Measurements from ENCODE around the gene IPMK. TPM values are rescaled to one million over a fixed set of nuclear protein-coding genes. Genes with fewer than 3 reads are reported as not detected.

The IPMK gene
- total RNA-seq, result 10 to 100 TPM in 7 of 8 experiments, 1 to 10 TPM in 1; 8.5 to 12.4 (median 11.6) TPM

DNA sequence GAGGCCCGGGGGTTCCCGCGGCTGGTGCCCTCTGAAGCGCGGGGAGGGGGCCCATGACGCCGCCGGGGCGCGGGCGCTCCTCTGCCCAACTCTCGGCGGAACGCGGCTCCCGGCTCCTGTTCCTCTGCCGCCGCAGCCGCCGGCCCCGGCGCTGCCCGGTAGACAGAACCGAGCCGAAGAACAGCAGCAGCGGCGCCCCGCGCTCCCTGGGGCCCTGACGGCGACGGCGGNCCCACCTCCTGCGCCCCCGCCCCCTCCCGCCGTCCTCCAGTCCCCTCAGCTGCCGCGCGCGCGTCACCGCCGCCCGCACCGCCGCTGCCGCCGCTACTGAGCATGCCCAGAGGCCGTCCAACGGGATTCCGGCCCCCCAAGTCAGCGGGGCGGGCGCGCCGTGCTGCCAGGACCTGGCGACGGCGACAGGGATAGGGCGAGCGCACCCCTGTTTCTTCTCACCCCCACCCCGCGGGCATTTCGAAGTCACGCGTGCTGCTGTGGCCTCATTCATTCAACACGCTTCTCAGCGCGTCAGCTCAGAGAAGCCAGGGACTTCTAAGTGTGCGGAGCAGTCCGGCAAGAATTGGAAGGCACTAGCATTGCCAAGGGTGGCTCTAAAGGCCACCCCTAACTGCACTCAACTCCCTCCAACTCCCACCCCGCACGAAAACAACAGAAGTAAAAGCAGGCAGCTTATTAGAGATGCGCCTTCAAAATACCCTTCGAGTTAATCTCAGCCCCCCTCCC is at the start of gene IPMK:
IPMK (minus strand) TSS at position 182 of the 741 bp plus-strand sequence. CDS start 283 bp downstream, outside the sequence.
- in situ Hi-C loops (cut with MboI; ENCODE audit: low pct_unique_long_range_greater_than_20kb in 2 of 9, low sequenced_read_pairs in 9 of 9, unreplicated experiment in 9 of 9), result no loop called here
- 0 to 20% (median 0%) methylated on average over 1 to 7 of the region's 76 CpGs; no CpG with 5 or more reads in 3 of the 10 experiments for WGBS, 10 experiments
- H3K4me1 ChIP-seq (replicated peaks in 1 of 2), result peaks cover 0 to 5% of the 10 kb centered on the region in 2 donors
- ATAC-seq (replicated peaks in 6 of 8), result peak; percentile 41 to 79 (median 72)
- H3K4me3 ChIP-seq, result peak within 1 kb of the TSS; percentile 59 to 95 (median 79)
- peak within 1 kb of the TSS; percentile 88 to 89 for H3K27ac ChIP-seq

DNA sequence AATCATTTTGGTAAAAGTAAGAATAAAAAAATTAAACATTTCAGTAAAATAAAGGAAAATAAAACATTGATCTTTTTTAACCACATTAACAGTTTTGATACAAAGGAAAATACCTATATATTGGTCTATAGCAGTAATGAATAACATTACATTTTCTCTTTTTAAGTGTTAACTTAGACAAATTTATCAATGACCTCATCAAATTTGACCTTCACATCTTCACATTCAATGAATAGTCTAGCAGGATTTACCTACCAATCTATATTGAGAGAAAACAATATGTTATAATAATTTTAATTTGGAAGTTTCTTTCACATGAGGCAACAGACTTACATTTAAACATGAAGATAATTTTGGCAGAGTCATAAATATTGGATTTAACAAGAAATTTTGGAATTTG is 49.2 kb upstream of the IPMK start:
- H3K4me3 ChIP-seq, result no peak overlapping the region
- ATAC-seq (replicated peaks in 6 of 8), result no peak
- no peaks in the 10 kb centered on the region for H3K4me1 ChIP-seq (replicated peaks in 1 of 2)
- H3K27ac ChIP-seq, result no peak overlapping the region
- in situ Hi-C loops (cut with MboI; ENCODE audit: low pct_unique_long_range_greater_than_20kb in 2 of 9, low sequenced_read_pairs in 9 of 9, unreplicated experiment in 9 of 9), result no loop called here

DNA sequence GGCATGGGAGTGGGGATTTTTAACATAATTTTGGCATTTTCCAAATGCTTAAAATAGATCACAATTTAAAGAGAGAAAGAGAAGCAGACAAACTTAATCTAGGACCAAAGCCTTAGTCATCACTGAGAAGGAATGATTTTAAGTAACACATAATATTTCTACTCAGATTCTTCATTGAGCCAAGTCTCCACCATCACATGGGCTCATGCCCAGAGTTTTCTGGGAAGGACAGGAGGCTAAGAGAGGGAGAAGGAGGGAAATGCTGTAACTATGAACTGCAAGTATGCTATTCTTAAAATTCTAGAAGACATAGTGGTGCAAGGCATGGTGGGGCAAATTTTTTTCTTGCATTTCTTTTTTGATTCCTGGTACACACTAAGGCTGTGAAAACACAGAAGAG is 43.3 kb upstream of the IPMK start:
- in situ Hi-C loops (cut with MboI; ENCODE audit: low pct_unique_long_range_greater_than_20kb in 2 of 9, low sequenced_read_pairs in 9 of 9, unreplicated experiment in 9 of 9), result no loop called here
- Histone ChIP-seq H3K4me1 (replicated peaks in 1 of 2) (no peaks in the 10 kb centered on the region), H3K27ac (no peak overlapping the region), H3K4me3 (no peak overlapping the region)
- no peak for ATAC-seq (replicated peaks in 6 of 8)

- Histone ChIP-seq H3K4me3 (no peak overlapping the region), H3K27ac (no peak overlapping the region), H3K4me1 (replicated peaks in 1 of 2) (peaks cover 0 to 3% of the 10 kb centered on the region in 2 donors)
- ATAC-seq (replicated peaks in 6 of 8), result no peak
- whole genome bisulfite sequencing, 10 experiments, result 33 to 100% (median 94%) methylated on average over 1 to 3 of the region's 3 CpGs; no CpG with 5 or more reads in 2 of the 10 experiments
- in situ Hi-C loops (cut with MboI; ENCODE audit: low pct_unique_long_range_greater_than_20kb in 2 of 9, low sequenced_read_pairs in 9 of 9, unreplicated experiment in 9 of 9), result no loop called here
These were observed 40.0 kb upstream of the IPMK start for GRCh38 chr10:58307676-58308075.

- H3K27ac ChIP-seq, result no peak overlapping the region
- 47 to 100% (median 60%) methylated on average over 1 to 3 of the region's 4 CpGs; no CpG with 5 or more reads in 3 of the 10 experiments for WGBS, 10 experiments
- H3K4me3 ChIP-seq, result no peak overlapping the region
- in situ Hi-C loops (cut with MboI; ENCODE audit: low pct_unique_long_range_greater_than_20kb in 2 of 9, low sequenced_read_pairs in 9 of 9, unreplicated experiment in 9 of 9), result no loop called here
- ATAC-seq (replicated peaks in 6 of 8), result no peak
- peaks cover 3 to 4% of the 10 kb centered on the region in 2 donors for H3K4me1 ChIP-seq (replicated peaks in 1 of 2)
These were observed 38.1 kb upstream of the IPMK start for GRCh38 chr10:58305821-58306220.

DNA sequence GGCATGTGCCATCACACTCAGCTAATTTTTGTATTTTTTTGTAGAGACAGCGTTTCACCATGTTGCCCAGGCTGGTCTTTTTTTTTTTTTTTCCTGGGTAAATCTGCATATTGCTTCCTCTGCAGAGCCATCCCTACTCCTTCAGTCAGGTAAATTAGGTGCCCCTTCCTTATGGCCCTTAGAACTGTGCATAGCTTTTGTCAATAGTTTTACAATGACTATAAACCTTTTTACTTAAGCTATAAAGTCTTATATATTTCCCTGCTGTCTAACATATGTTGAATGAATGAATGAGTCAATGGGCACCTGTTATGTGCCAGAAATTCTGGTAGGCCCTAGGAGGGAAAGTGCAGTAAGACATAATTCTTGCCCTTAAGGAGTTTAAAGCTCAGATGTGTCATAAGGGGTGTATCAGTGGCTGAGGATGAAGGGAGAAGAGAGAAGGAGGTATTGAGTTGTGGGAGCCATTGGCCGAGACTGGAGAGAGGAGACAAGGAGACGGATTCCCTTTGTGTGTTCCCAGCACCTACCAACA is 36.5 kb upstream of the IPMK start:
- 0 to 93% (median 69%) methylated on average over 1 to 3 of the region's 3 CpGs; no CpG with 5 or more reads in 1 of the 10 experiments for WGBS, 10 experiments
- in situ Hi-C loops (cut with MboI; ENCODE audit: low pct_unique_long_range_greater_than_20kb in 2 of 9, low sequenced_read_pairs in 9 of 9, unreplicated experiment in 9 of 9), result no loop called here
- H3K4me3 ChIP-seq, result no peak overlapping the region
- no peak overlapping the region for H3K27ac ChIP-seq
- no peak for ATAC-seq (replicated peaks in 6 of 8)
- H3K4me1 ChIP-seq (replicated peaks in 1 of 2), result peaks cover 3 to 4% of the 10 kb centered on the region in 2 donors

DNA sequence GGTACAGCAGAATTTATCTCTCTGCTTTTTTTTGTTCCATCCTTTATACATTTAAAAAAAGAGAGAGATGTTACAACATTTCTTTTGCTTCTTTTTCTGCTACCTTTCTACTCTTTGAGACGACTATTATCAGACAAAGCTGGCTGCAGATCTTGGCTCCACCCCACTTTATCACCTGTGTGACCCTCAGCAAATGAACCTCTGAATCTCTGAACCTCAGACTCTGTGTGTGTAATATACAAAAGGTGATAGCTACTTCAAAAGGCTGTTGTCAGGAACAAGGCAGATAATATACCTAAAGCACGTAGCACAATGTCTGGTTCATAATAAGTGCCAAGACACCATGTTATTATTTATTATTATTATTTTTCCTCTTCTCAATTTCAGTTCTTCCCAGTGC is 34.6 kb upstream of the IPMK start:
- WGBS, 10 experiments, result 35 to 100% (median 73%) methylated on average over 1 to 2 of the region's 2 CpGs; no CpG with 5 or more reads in 1 of the 10 experiments
- Histone ChIP-seq H3K27ac (no peak overlapping the region), H3K4me3 (no peak overlapping the region), H3K4me1 (replicated peaks in 1 of 2) (peaks cover 3 to 4% of the 10 kb centered on the region in 2 donors)
- in situ Hi-C loops (cut with MboI; ENCODE audit: low pct_unique_long_range_greater_than_20kb in 2 of 9, low sequenced_read_pairs in 9 of 9, unreplicated experiment in 9 of 9), result no loop called here
- ATAC-seq (replicated peaks in 6 of 8), result no peak

DNA sequence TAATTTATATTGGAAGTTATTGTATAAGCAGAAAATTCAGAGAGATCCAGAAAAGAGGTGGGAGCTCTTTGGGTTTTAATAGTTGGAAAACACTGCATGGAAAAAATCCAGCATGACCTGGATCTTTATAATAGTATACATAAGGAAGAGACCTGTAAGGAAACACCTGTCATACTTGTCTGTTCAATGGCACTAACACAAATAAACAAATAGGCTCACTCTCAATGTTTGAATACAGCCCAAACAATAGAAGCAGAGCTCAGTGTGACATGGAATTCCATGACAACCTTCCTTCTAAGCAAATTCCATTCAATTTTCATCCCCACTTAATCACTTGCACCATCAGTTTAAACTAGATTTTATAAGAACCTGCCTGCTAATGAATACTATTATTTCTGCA is 33.0 kb upstream of the IPMK start:
- ATAC-seq (replicated peaks in 6 of 8), result peak in 1 of 8 experiments; percentile 28
- Histone ChIP-seq H3K4me1 (replicated peaks in 1 of 2) (peaks cover 0 to 4% of the 10 kb centered on the region in 2 donors), H3K27ac (no peak overlapping the region), H3K4me3 (no peak overlapping the region)
- in situ Hi-C loops (cut with MboI; ENCODE audit: low pct_unique_long_range_greater_than_20kb in 2 of 9, low sequenced_read_pairs in 9 of 9, unreplicated experiment in 9 of 9), result no loop called here

GRCh38 chr10:58299580-58299979 is 31.9 kb upstream of the IPMK start:
- in situ Hi-C loops (cut with MboI; ENCODE audit: low pct_unique_long_range_greater_than_20kb in 2 of 9, low sequenced_read_pairs in 9 of 9, unreplicated experiment in 9 of 9), result loop anchor here in 2 of 9 experiments (25.0 kb wide), 1 partner anchor 112 kb away; no protein-coding TSS in a partner anchor
- WGBS, 10 experiments, result 13 to 83% (median 40%) methylated on average over 1 to 4 of the region's 4 CpGs; no CpG with 5 or more reads in 1 of the 10 experiments

DNA sequence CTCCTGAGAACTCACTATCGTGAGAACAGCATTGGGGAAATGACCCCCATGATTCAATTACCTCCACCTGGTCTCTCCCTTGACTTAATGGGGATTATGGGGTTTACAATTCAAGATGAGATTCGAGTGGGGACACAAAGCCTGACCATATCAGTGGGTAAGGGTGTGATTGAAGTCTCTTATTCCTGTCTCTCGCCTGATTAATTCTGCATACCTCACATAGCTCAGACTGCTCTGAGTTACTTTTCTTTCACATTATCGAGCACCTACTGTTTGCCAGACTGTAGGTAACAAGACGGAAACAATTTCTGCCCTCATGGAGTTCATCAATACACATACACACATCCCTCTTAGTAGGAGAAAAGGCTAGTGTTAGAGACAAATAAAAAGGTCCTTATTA is 26.3 kb upstream of the IPMK start:
- in situ Hi-C loops (cut with MboI; ENCODE audit: low pct_unique_long_range_greater_than_20kb in 2 of 9, low sequenced_read_pairs in 9 of 9, unreplicated experiment in 9 of 9), result loop anchor here in 3 of 9 experiments (5.0 to 25.0 kb wide), 2 partner anchors 107 kb away; no protein-coding TSS in a partner anchor
- H3K4me3 ChIP-seq, result no peak overlapping the region
- no peaks in the 10 kb centered on the region for H3K4me1 ChIP-seq (replicated peaks in 1 of 2)
- 84 to 100% (median 94%) methylated on average over 1 to 5 of the region's 5 CpGs; no CpG with 5 or more reads in 3 of the 10 experiments for WGBS, 10 experiments
- H3K27ac ChIP-seq, result no peak overlapping the region
- ATAC-seq (replicated peaks in 6 of 8), result no peak

More at GRCh38 chr10:58299580-58299979, 31.9 kb upstream of the IPMK start:
- Histone ChIP-seq H3K4me1 (replicated peaks in 1 of 2) (peaks cover 0 to 4% of the 10 kb centered on the region in 2 donors), H3K27ac (no peak overlapping the region), H3K4me3 (no peak overlapping the region)
- ATAC-seq (replicated peaks in 6 of 8), result peak in 5 of 8 experiments; percentile 45 to 97 (median 75)

- Histone ChIP-seq H3K27ac (no peak overlapping the region), H3K4me1 (replicated peaks in 1 of 2) (no peaks in the 10 kb centered on the region), H3K4me3 (no peak overlapping the region)
- peak in 4 of 8 experiments; percentile 29 to 86 (median 56) for ATAC-seq (replicated peaks in 6 of 8)
- in situ Hi-C loops (cut with MboI; ENCODE audit: low pct_unique_long_range_greater_than_20kb in 2 of 9, low sequenced_read_pairs in 9 of 9, unreplicated experiment in 9 of 9), result loop anchor here in 3 of 9 experiments (5.0 to 25.0 kb wide), 2 partner anchors 104 kb away; no protein-coding TSS in a partner anchor
- 20 to 100% (median 90%) methylated on average over 2 to 5 of the region's 5 CpGs for WGBS, 10 experiments
These were observed 24.0 kb upstream of the IPMK start for GRCh38 chr10:58291538-58292174.

DNA sequence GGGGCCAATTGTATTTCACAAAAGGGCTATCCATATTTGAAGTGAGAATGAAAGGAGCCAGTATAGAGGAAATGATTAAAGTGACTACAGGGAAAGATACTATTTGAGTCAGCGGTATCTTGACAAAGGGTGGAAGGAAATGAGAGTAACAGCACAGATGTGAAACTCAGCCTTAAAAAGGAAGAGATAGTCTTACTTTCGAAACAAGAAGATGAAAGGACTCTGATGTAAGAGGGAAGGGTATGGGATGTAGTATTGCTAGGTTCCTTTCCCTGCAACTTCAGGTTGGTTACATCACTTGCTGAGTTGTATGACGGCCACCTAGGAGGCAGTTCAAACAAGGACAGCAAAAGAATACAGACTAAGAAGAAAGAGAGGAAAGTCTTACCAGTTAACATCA is 14.9 kb upstream of the IPMK start:
- WGBS, 10 experiments, result 57 to 100% (median 93%) methylated on average over 1 to 3 of the region's 3 CpGs; no CpG with 5 or more reads in 1 of the 10 experiments
- no peak overlapping the region for H3K27ac ChIP-seq
- H3K4me3 ChIP-seq, result no peak overlapping the region
- H3K4me1 ChIP-seq (replicated peaks in 1 of 2), result no peaks in the 10 kb centered on the region
- no peak for ATAC-seq (replicated peaks in 6 of 8)
- in situ Hi-C loops (cut with MboI; ENCODE audit: low pct_unique_long_range_greater_than_20kb in 2 of 9, low sequenced_read_pairs in 9 of 9, unreplicated experiment in 9 of 9), result loop anchor here in 2 of 9 experiments (25.0 kb wide), 1 partner anchor 95 kb away; no protein-coding TSS in a partner anchor

Measured in motor neuron (in vitro differentiated cells).